PC-3 (cell line): ENCODE results near the gene CARD11. TPM values are rescaled to one million over a fixed set of nuclear protein-coding genes. Genes with fewer than 3 reads are reported as not detected.

Experiments used
- ATAC-seq: fragments of 200-7000 bp; cut with Tn5 transposase; 2 replicates; pipeline ENCODE4 v1.9.1; 2020; ENCODE audit warnings: mild to moderate bottlenecking, moderate library complexity
- BruUV-seq: library from RNA; stranded (reverse); fragments of 400-500 nt; replicated peaks from 2 replicates; lab custom pipeline; 2021; lab: Mats Ljungman, UMichigan
- CTCF ChIA-PET: fragments of 300-600 bp; sonication (Branson Sonifier 250); formaldehyde crosslinking; loops from one replicate; lab custom pipeline; 2022; ENCODE audit warnings: antibody characterized with exemption; lab: Charles Lee
- POLR2A ChIA-PET: fragments of 300-600 bp; sonication (Branson Sonifier 250); formaldehyde crosslinking; loops from one replicate; lab custom pipeline; 2022; ENCODE audit warnings: antibody characterized with exemption; ENCODE audit not compliant: unreplicated experiment; lab: Charles Lee
- DNase-seq: peaks from one replicate; pipeline ENCODE4 v3.0.0-alpha.2; 2015
- H2AFZ ChIP-seq: fragments of 300-600 bp; sonication (generic); 2 replicates; pipeline ENCODE4 v1.6.0; 2016; ENCODE audit warnings: antibody characterized with exemption, low read length
- H3F3A ChIP-seq: fragments of 300-600 bp; sonication (generic); one replicate; pipeline ENCODE4 v1.6.0; 2017; ENCODE audit warnings: antibody characterized with exemption, low read length, control low read depth, mild to moderate bottlenecking; ENCODE audit not compliant: unreplicated experiment
- H3K27ac ChIP-seq: fragments of 300-600 bp; sonication (generic); 2 replicates; pipeline ENCODE4 v1.5.1; 2016; ENCODE audit warnings: mild to moderate bottlenecking, low read length
- H3K27me3 ChIP-seq: fragments of 300-600 bp; sonication (generic); 2 replicates; pipeline ENCODE4 v1.6.1; 2016; ENCODE audit warnings: low read length, mixed read lengths
- H3K36me3 ChIP-seq: fragments of 300-600 bp; sonication (generic); 2 replicates; pipeline ENCODE4 v1.6.1; 2016; ENCODE audit warnings: low read depth, mixed run types, low read length, mixed read lengths
- H3K4me1 ChIP-seq: fragments of 300-600 bp; sonication (generic); 2 replicates; pipeline ENCODE4 v1.5.1; 2016; ENCODE audit warnings: low read length; ENCODE audit not compliant: insufficient read depth
- H3K4me2 ChIP-seq: fragments of 300-600 bp; sonication (generic); 2 replicates; pipeline ENCODE4 v1.6.0; 2016; ENCODE audit warnings: low read length
- H3K4me3 ChIP-seq: fragments of 300-600 bp; sonication (generic); 2 replicates; pipeline ENCODE4 v1.5.1; 2016; ENCODE audit warnings: mild to moderate bottlenecking, low read length, mixed read lengths
- H3K79me2 ChIP-seq: fragments of 300-600 bp; sonication (generic); 2 replicates; pipeline ENCODE4 v1.6.1; 2017; ENCODE audit warnings: low read length, mixed read lengths
- H3K9ac ChIP-seq: fragments of 300-600 bp; sonication (generic); 2 replicates; pipeline ENCODE4 v1.6.0; 2016; ENCODE audit warnings: mild to moderate bottlenecking, low read length
- H3K9me2 ChIP-seq: fragments of 300-600 bp; sonication (generic); replicated peaks from 2 replicates; pipeline ENCODE4 v1.6.1; 2016; ENCODE audit warnings: mixed run types, low read length, mixed read lengths
- H3K9me3 ChIP-seq: fragments of 300-600 bp; sonication (generic); 2 replicates; pipeline ENCODE4 v1.6.1; 2016; ENCODE audit warnings: low read length, mixed read lengths
- H4K20me1 ChIP-seq: fragments of 300-600 bp; sonication (generic); 2 replicates; pipeline ENCODE4 v1.6.1; 2016; ENCODE audit warnings: low read length, mixed read lengths
- CTCF ChIP-seq: fragments of 300-600 bp; sonication (generic); conservative IDR thresholded peaks from 2 replicates; pipeline ENCODE4 v1.5.1; 2017; ENCODE audit warnings: antibody characterized with exemption, low read depth, mild to moderate bottlenecking, low read length
- EZH2 ChIP-seq: fragments of 300-600 bp; sonication (generic); IDR thresholded peaks from one replicate; pipeline ENCODE4 v1.6.1; 2017; ENCODE audit warnings: antibody characterized with exemption, mild to moderate bottlenecking, low read length; ENCODE audit not compliant: unreplicated experiment
- EZH2phosphoT487 ChIP-seq: fragments of 300-600 bp; sonication (generic); IDR thresholded peaks from 2 replicates; pipeline ENCODE4 v1.6.1; 2018; ENCODE audit warnings: mild to moderate bottlenecking, antibody characterized with exemption, low read length, borderline replicate concordance
- intact Hi-C: fragments of 100-400 bp; cut with micrococcal nuclease; formaldehyde crosslinking; loops from 2 replicates; pipeline ENCODE4 v1.9.0; 2023
- total RNA-seq: library from RNA; depleted of rRNA; stranded (reverse); fragments of >200 nt; gene quantifications from 2 replicates; pipeline ENCODE4 v1.2.3, GENCODE V29; 2014

The CARD11 gene
- total RNA-seq, 1 experiment from 2014 or later = not detected

DNA sequence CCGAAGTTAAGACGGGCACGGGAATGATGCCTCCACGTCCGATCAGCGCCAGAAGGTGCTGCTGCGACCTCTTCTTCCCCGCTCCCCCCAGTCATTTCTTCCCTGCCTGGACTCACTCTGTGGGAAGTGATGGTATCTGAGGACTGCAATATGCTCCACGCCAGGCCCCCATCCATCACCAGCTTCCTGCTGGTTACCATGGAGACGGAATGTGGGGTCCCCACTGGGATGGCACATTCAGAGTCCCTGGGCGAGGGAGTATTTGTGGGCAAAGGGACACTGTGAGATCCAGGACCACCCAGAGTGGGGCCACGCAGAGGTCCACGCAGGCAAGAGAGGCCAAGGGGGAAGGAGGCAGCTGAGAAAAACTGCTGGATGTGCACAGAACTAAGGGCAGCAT is 39.7 kb downstream of the CARD11 start:
- Histone ChIP-seq H3K79me2 (no peaks in the 10 kb centered on the region), H3K4me3 (no peak overlapping the region), H3K4me2 (no peak overlapping the region), H3K27me3 (0 out of 2 replicates have a peak, but pooled peaks cover 6% of the 10 kb centered on the region), H3K27ac (no peak overlapping the region), H3K9me3 (no peaks in the 10 kb centered on the region), H2AFZ (no peak overlapping the region), H3F3A (no peaks in the 10 kb centered on the region), H4K20me1 (no peaks in the 10 kb centered on the region), H3K4me1 (no peaks in the 10 kb centered on the region), H3K9me2 (no peaks in the 10 kb centered on the region), H3K36me3 (no peaks in the 10 kb centered on the region), H3K9ac (no peak overlapping the region)
- ChIA-PET CTCF (no interaction called here), POLR2A (no interaction called here)
- no peak for DNase-seq
- no peak for ATAC-seq
- TF ChIP-seq EZH2phosphoT487 = no peak
- TF ChIP-seq EZH2 = no peak
- no peak for TF ChIP-seq CTCF
- intact Hi-C loops = no loop called here
- no TSS peak for BruUV-seq

DNA sequence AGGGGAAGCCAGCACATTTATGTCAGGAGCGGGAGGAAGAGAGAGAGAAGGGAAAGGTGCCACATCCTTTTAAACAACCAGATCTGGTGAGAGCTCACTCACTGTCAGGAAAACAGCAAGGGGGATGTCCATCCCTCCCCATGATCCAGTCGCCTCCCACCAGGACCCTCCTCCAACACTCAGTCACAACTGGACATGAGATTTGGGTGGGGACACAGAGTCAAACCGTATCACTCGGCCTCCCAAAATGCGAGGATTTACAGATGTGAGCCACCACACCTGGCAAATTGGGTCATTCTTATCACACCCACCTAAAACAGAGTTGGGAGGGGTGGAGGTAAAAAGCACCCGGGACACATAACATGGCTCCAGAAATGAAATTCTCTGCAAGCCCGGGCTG is 41.0 kb downstream of the CARD11 start:
- Histone ChIP-seq H3K27me3 (0 out of 2 replicates have a peak, but pooled peaks cover 6% of the 10 kb centered on the region), H3K27ac (no peak overlapping the region), H4K20me1 (no peaks in the 10 kb centered on the region), H3K4me3 (no peak overlapping the region), H3K79me2 (no peaks in the 10 kb centered on the region), H3K4me2 (no peak overlapping the region), H3K9me3 (no peaks in the 10 kb centered on the region), H3K9me2 (no peaks in the 10 kb centered on the region), H3K9ac (no peak overlapping the region), H3K36me3 (no peaks in the 10 kb centered on the region), H3K4me1 (no peaks in the 10 kb centered on the region), H3F3A (no peaks in the 10 kb centered on the region), H2AFZ (no peak overlapping the region)
- POLR2A ChIA-PET = no interaction called here
- CTCF ChIA-PET = interaction anchor here (0.7 kb wide), 1 partner anchor 1300 kb away, joined by 3 read pairs; no protein-coding TSS in a partner anchor
- DNase-seq (no peak), ATAC-seq (no peak)
- BruUV-seq = no TSS peak
- intact Hi-C loops = no loop called here
- TF ChIP-seq CTCF = no peak
- TF ChIP-seq EZH2 = no peak
- no peak for TF ChIP-seq EZH2phosphoT487

- BruUV-seq = no TSS peak
- H3K36me3 ChIP-seq = no peaks in the 10 kb centered on the region
- H3K4me1 ChIP-seq = no peaks in the 10 kb centered on the region
- ATAC-seq (no peak), DNase-seq (no peak)
- ChIA-PET CTCF (no interaction called here), POLR2A (no interaction called here)
- H3K4me3 ChIP-seq = no peak overlapping the region
- H3K9me2 ChIP-seq = no peaks in the 10 kb centered on the region
- no peak overlapping the region for H3K4me2 ChIP-seq
- no peak overlapping the region for H3K27ac ChIP-seq
- H3K79me2 ChIP-seq = no peaks in the 10 kb centered on the region
- H4K20me1 ChIP-seq = no peaks in the 10 kb centered on the region
- intact Hi-C loops = no loop called here
- TF ChIP-seq EZH2phosphoT487 (no peak), CTCF (no peak), EZH2 (no peak)
- H2AFZ ChIP-seq = no peak overlapping the region
- no peaks in the 10 kb centered on the region for H3K9me3 ChIP-seq
- H3K9ac ChIP-seq = no peak overlapping the region
- H3F3A ChIP-seq = no peaks in the 10 kb centered on the region
- no peaks in the 10 kb centered on the region for H3K27me3 ChIP-seq
Measured at GRCh38 chr7:3000566-3000965, 43.1 kb downstream of the CARD11 start.
